Transverse colon (tissue), 4 donors: ENCODE results near the gene TET2.

Experiments
- EP300 ChIP-seq: sonication (generic); formaldehyde crosslinking; IDR thresholded peaks from one replicate; pipeline ENCODE4 v1.6.1; 2017; ENCODE audit warnings: antibody characterized with exemption, low read depth
- POLR2A ChIP-seq: fragments of 450-650 bp; IDR thresholded peaks from one replicate; pipeline ENCODE4 v1.6.1; 2016; ENCODE audit warnings: antibody characterized with exemption, mild to moderate bottlenecking, moderate library complexity
- POLR2AphosphoS5 ChIP-seq, 3 donors: sonication (generic); formaldehyde crosslinking; IDR thresholded peaks; one replicate each; pipeline ENCODE4 v1.6.1; 2016; ENCODE audit warnings: antibody characterized with exemption in 3 of 3
- TF ChIP-seq, protein P1 (sequence below), 5 experiments: fragments of 200-600 bp in 3 of 5; fragments of 450-650 bp in 2 of 5; sonication (generic) in 3 of 5; IDR thresholded peaks; 1 replicate in 2 of 5; 2 replicates in 3 of 5; pipeline ENCODE4 v1.5.1; 2016 to 2017; ENCODE audit warnings: antibody characterized with exemption in 5 of 5, inconsistent platforms in 3 of 5, mild to moderate bottlenecking in 2 of 5, moderate library complexity in 1 of 5

DNA sequence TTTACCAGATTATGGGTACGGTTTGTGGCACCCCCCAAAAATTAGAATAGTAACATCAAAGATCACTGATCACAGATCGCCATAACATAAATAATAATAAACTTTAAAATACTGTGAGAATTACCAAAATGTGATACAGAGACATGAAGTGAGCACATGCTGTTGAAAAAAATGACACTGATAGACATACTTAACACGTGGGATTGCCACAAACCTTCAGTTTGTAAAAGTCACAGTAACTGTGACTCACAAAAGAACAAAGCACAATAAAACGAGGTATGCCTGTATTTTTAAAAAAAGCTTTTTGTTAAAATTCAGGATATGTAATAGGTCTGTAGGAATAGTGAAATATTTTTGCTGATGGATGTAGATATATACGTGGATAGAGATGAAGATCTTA, 93.4 kb downstream of the TET2 start:
- TF ChIP-seq, protein P1, sequence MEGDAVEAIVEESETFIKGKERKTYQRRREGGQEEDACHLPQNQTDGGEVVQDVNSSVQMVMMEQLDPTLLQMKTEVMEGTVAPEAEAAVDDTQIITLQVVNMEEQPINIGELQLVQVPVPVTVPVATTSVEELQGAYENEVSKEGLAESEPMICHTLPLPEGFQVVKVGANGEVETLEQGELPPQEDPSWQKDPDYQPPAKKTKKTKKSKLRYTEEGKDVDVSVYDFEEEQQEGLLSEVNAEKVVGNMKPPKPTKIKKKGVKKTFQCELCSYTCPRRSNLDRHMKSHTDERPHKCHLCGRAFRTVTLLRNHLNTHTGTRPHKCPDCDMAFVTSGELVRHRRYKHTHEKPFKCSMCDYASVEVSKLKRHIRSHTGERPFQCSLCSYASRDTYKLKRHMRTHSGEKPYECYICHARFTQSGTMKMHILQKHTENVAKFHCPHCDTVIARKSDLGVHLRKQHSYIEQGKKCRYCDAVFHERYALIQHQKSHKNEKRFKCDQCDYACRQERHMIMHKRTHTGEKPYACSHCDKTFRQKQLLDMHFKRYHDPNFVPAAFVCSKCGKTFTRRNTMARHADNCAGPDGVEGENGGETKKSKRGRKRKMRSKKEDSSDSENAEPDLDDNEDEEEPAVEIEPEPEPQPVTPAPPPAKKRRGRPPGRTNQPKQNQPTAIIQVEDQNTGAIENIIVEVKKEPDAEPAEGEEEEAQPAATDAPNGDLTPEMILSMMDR (IDR thresholded peaks at IDR 0.05): no peak
- TF ChIP-seq POLR2AphosphoS5 (IDR thresholded peaks at IDR 0.05) (no peak), POLR2A (no peak), EP300 (no peak)
